ENCODE data around the gene KRT77.

GRCh38 chr12:52690351-52691075, 12.8 kb downstream of the KRT77 start:
- TF ChIP-seq, protein P1, sequence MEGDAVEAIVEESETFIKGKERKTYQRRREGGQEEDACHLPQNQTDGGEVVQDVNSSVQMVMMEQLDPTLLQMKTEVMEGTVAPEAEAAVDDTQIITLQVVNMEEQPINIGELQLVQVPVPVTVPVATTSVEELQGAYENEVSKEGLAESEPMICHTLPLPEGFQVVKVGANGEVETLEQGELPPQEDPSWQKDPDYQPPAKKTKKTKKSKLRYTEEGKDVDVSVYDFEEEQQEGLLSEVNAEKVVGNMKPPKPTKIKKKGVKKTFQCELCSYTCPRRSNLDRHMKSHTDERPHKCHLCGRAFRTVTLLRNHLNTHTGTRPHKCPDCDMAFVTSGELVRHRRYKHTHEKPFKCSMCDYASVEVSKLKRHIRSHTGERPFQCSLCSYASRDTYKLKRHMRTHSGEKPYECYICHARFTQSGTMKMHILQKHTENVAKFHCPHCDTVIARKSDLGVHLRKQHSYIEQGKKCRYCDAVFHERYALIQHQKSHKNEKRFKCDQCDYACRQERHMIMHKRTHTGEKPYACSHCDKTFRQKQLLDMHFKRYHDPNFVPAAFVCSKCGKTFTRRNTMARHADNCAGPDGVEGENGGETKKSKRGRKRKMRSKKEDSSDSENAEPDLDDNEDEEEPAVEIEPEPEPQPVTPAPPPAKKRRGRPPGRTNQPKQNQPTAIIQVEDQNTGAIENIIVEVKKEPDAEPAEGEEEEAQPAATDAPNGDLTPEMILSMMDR (IDR thresholded peaks at IDR 0.05): no peak
- no peak for TF ChIP-seq EP300 (IDR thresholded peaks at IDR 0.05)
- no peak for TF ChIP-seq POLR2A (IDR thresholded peaks at IDR 0.05)
- TF ChIP-seq POLR2AphosphoS5 (IDR thresholded peaks at IDR 0.05): no peak
